LNCAP (cell line): ENCODE data around the gene SCAF8.

ENCODE experiments used
- TF ChIP-seq, protein P1 (sequence below): fragments of 450-650 bp; IDR thresholded peaks from 2 replicates; pipeline ENCODE4 v1.5.1; 2017; ENCODE audit warnings: mild to moderate bottlenecking

SCAF8 gene

DNA sequence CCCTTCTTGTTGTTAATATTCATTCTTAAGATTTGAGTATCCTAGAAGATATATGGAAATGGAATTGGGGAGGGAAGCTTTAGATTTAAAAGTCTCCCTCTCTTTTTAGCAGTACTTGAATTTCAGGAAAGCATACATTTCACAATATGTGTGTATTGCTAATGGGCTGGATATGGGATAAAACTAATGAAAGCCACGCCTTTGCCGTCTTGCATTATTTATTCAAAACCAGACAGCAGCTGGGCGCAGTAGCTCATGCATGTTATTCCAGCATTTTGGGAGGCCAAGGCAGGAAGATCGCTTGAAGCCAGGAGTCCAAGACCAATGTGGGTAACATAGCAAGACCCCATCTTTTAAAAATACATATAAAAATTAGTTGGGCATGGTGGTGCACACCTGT is 140.3 kb downstream of the SCAF8 start:
- TF ChIP-seq, protein P1, sequence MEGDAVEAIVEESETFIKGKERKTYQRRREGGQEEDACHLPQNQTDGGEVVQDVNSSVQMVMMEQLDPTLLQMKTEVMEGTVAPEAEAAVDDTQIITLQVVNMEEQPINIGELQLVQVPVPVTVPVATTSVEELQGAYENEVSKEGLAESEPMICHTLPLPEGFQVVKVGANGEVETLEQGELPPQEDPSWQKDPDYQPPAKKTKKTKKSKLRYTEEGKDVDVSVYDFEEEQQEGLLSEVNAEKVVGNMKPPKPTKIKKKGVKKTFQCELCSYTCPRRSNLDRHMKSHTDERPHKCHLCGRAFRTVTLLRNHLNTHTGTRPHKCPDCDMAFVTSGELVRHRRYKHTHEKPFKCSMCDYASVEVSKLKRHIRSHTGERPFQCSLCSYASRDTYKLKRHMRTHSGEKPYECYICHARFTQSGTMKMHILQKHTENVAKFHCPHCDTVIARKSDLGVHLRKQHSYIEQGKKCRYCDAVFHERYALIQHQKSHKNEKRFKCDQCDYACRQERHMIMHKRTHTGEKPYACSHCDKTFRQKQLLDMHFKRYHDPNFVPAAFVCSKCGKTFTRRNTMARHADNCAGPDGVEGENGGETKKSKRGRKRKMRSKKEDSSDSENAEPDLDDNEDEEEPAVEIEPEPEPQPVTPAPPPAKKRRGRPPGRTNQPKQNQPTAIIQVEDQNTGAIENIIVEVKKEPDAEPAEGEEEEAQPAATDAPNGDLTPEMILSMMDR, result no peak

DNA sequence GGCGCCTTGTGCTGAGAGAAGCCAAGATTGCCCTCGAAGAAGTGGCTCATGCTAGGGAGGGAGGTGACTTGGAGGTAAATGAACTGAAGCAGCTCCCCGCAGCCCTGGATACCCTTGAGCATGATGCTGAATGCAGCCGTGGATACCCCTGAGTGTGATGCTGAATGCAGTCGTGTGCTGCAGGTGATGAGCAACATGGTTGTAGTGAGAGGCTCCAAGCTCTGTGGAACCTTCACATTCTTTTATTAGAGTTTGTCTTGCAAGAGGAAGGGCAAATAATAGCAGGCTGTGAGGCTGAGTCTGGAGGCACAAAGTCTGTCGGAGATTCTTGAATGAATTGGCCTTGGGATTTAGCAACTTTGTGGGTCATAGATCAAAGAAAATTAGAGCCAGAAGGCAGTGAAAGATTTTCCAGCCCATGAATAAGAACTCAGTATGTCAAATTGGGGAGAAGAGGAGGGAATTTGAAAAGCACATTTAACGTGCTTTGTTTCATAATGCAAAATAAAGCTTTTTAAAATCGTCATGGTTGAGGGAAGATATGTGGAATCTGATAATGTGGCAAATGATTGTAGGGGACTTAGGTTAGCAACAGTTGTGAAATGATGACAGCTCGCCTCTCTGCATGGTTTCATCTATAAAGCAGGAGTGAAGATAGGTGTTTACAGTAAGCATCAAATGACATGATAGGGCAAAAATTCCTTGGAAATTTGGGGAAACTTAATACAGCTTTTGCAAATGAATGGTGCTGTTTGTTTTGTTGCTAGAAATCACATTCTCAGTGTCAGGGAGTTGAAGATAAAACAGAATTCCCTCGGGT is 141.8 kb downstream of the SCAF8 start:
- TF ChIP-seq, protein P1, result no peak

DNA sequence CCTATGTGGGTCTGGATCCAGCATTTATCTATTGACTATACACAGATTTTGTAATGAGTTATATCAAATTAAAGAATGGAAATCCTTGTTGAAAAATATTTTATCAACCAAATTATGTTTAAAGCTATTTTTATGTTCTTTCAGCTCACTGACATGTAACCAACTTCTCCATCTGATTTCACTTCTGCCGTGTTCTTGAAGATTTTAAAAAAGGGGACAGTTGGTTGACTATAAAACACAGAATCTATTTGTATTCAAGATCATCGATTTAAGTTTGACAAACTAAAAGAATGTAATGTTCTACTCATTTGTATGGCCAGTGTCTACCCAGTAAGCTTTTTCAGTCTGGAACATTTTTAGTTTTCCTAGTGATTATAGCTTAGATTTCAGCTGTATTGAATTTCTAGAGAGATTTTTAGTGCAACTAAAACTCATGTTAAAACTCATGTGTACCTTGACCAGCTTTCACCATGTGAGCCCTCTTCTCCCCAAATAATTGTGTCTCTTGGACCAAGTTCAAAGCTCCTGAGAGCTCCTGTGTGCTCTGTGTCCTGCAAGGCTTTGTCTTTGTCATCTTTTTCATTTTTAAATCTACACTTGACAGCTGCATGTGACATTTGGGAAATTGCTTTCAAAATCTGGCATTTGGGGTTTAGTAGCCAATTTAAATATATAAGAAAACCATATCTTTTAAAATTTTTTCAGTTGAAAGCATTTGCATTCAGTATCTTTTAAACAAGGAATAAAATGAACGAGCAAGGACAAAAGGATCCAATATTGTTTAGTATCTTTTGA is 143.5 kb downstream of the SCAF8 start:
- TF ChIP-seq, protein P1, result no peak

DNA sequence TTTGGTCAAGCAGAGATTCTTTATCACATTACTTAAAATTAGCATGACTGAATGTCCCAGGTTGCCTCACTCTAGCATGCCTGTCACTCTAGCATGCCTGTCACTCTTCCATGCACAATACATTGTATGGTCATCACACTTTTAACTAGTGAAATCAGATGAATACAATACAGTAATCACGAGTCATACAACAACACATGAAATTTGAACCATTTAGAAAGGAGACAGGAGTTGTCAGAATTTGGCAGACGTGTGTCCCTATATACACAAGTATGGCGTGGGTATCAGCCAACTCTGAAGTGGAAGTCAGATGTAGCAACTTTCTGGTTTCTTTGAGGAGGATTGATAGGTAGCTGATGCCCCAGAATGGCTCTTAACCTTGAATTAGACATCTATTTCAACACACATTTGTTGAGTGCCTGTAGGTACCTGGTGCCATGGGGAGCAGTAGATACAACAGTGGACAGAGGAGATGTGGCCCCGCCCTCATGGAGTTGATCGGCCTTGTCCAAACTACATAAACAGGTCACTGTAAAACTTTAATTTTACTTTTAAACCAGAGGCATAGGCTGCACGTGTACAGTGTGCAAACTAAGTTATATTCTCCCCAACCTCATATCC is 145.8 kb downstream of the SCAF8 start:
- TF ChIP-seq, protein P1, result no peak

DNA sequence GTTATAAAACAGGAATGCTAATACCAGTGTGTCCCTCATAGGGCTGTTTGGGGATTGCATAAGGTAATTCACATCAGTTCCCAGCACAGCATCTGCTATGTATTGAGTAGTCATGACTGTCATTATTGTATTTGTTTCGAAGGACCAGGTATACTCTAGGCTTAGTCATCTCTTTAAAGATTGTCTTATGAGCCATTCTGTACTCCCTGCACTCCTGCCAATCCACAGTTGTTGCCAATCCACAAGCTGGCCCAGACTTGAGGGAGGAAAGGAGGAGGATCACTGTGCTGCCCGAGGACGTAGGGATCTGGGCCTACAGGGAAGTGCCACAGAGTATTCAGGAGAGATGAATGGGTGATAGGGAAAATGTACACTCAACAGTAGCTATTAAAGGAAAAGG is 148.9 kb downstream of the SCAF8 start:
- TF ChIP-seq, protein P1, result no peak
